Testis (tissue), 2 donors: ENCODE data around the gene NUFIP1.

ENCODE experiments used
- CTCF ChIP-seq, 3 experiments: fragments of 450-650 bp in 2 of 3; fragments of 200-600 bp in 1 of 3; sonication (generic) in 1 of 3; IDR thresholded peaks; one replicate each; pipeline ENCODE4 v1.5.1; 2016 to 2019; ENCODE audit warnings: antibody characterized with exemption in 3 of 3, mild to moderate bottlenecking in 2 of 3, moderate library complexity in 1 of 3
- POLR2A ChIP-seq: fragments of 450-650 bp; IDR thresholded peaks from one replicate; pipeline ENCODE4 v1.6.1; 2017; ENCODE audit warnings: antibody characterized with exemption, mild to moderate bottlenecking, moderate library complexity

GRCh38 chr13:45007225-45007624, 18.0 kb upstream of the NUFIP1 start:
- TF ChIP-seq CTCF (IDR thresholded peaks at IDR 0.05) = no peak
- TF ChIP-seq POLR2A = no peak
